Thymus (tissue), 11 donors: ENCODE results near the gene DDX1. TPM values are rescaled to one million over a fixed set of nuclear protein-coding genes. Genes with fewer than 3 reads are reported as not detected.

Experiments
- DNase-seq, 9 donors: peaks; one replicate each; pipeline ENCODE4 v3.0.0-alpha.2; 2013; ENCODE audit warnings: low spot score in 9 of 9, low read depth in 6 of 9, missing footprints in 1 of 9
- H3K27ac ChIP-seq, 2 donors: one replicate each; pipeline ENCODE4 v1.5.1; 2013; ENCODE audit warnings: control low read depth in 1 of 2, low read depth in 1 of 2, low read length in 1 of 2, mild to moderate bottlenecking in 1 of 2, moderate library complexity in 1 of 2
- H3K27me3 ChIP-seq, 2 donors: one replicate each; pipeline ENCODE4 v1.5.1; 2013; ENCODE audit warnings: low read length in 1 of 2; ENCODE audit not compliant: control insufficient read depth in 2 of 2, insufficient read depth in 1 of 2
- H3K36me3 ChIP-seq, 2 donors: one replicate each; pipeline ENCODE4 v1.5.1; 2013; ENCODE audit warnings: low read length in 1 of 2, mild to moderate bottlenecking in 1 of 2, moderate library complexity in 1 of 2; ENCODE audit not compliant: control insufficient read depth in 2 of 2, insufficient read depth in 2 of 2
- H3K4me1 ChIP-seq, 2 donors: one replicate each; pipeline ENCODE4 v1.5.1; 2013; ENCODE audit warnings: low read length in 2 of 2; ENCODE audit not compliant: control insufficient read depth in 2 of 2, insufficient read depth in 2 of 2
- H3K4me3 ChIP-seq, 2 donors: one replicate each; pipeline ENCODE4 v1.5.1; 2013; ENCODE audit warnings: low read length in 2 of 2, control low read depth in 1 of 2, mild to moderate bottlenecking in 1 of 2
- H3K9me3 ChIP-seq, 2 donors: one replicate each; pipeline ENCODE4 v1.5.1; 2013; ENCODE audit warnings: low read length in 1 of 2, mild to moderate bottlenecking in 1 of 2; ENCODE audit not compliant: control insufficient read depth in 2 of 2, insufficient read depth in 1 of 2
- WGBS: extraction: QIAGEN DNeasy Blood & Tissue Kit; methylation state at CpG from one replicate; pipeline ENCODE4 v1.1.7; 2013; 5-methylcytosine and 5-hydroxymethylcytosine counted together
- polyA plus RNA-seq: library from polyadenylated mRNA; stranded (reverse); fragments of 200-250 nt; gene quantifications from one replicate; pipeline ENCODE4 v1.2.3, GENCODE V29; 2013
- total RNA-seq: library from RNA; stranded (reverse); fragments of 120-200 nt; gene quantifications from one replicate; pipeline ENCODE4 v1.2.4, GENCODE V29; 2013
- donor health status: healthy.

DDX1 gene
- total and polyA plus RNA-seq, 2 donors: 57.7 to 64.2 TPM

- 2% methylated on average over 32 of the region's 32 CpGs for WGBS
- peak in 8 of 9 donors; percentile 4 to 58 (median 32) for DNase-seq
- peak overlapping the region in 1 of 2 donors; percentile 74 for H3K27ac ChIP-seq
- peak overlapping the region; percentile 81 to 83 for H3K4me3 ChIP-seq
- H3K9me3 ChIP-seq: no peaks in the 10 kb centered on the region
- H3K4me1 ChIP-seq: peaks cover 5 to 22% of the 10 kb centered on the region in 2 donors
- no peaks in the 10 kb centered on the region for H3K27me3 ChIP-seq
- peaks cover 0 to 3% of the 10 kb centered on the region in 2 donors for H3K36me3 ChIP-seq
Observed at GRCh38 chr2:15560140-15560987, 31.3 kb upstream of the DDX1 start.

- Histone ChIP-seq H3K27me3 (no peaks in the 10 kb centered on the region), H3K27ac (peak within 1 kb of the TSS; percentile 93 to 95), H3K4me3 (peak within 1 kb of the TSS; percentile 81 to 83), H3K9me3 (no peaks in the 10 kb centered on the region), H3K4me1 (peaks cover 5 to 22% of the 10 kb centered on the region in 2 donors), H3K36me3 (no peaks in the 10 kb centered on the region)
- DNase-seq: peak; percentile 80 to 96 (median 87)
- under 1% methylated on average over 30 of the region's 30 CpGs for WGBS
Observed at GRCh38 chr2:15560988-15561573, 30.6 kb upstream of the DDX1 start, which contains the start of gene NBAS. NBAS (minus strand) TSS chr2:15561334; CDS start chr2:15561304, 30 bp downstream.

- no peaks in the 10 kb centered on the region for H3K27me3 ChIP-seq
- no peaks in the 10 kb centered on the region for H3K9me3 ChIP-seq
- peaks cover 5 to 22% of the 10 kb centered on the region in 2 donors for H3K4me1 ChIP-seq
- H3K36me3 ChIP-seq: no peaks in the 10 kb centered on the region
- H3K27ac ChIP-seq: peak overlapping the region; percentile 93 to 95
- 17% methylated on average over 13 of the region's 13 CpGs for WGBS
- DNase-seq: peak in 6 of 9 donors; percentile 13 to 81 (median 46)
- H3K4me3 ChIP-seq: peak overlapping the region; percentile 81 to 83
Observed at GRCh38 chr2:15561574-15562344, 29.9 kb upstream of the DDX1 start.

- WGBS: 97% methylated on average over 6 of the region's 6 CpGs
- Histone ChIP-seq H3K9me3 (no peaks in the 10 kb centered on the region), H3K27ac (peak overlapping the region in 1 of 2 donors; percentile 95), H3K4me3 (peak overlapping the region in 1 of 2 donors; percentile 81), H3K36me3 (no peaks in the 10 kb centered on the region), H3K27me3 (no peaks in the 10 kb centered on the region), H3K4me1 (peaks cover 5 to 22% of the 10 kb centered on the region in 2 donors)
- DNase-seq: no peak
Observed at GRCh38 chr2:15562354-15563031, 29.2 kb upstream of the DDX1 start.

GRCh38 chr2:15563227-15564100 is 28.2 kb upstream of the DDX1 start:
- DNase-seq: no peak
- Histone ChIP-seq H3K27ac (no peak overlapping the region), H3K4me3 (no peak overlapping the region), H3K27me3 (no peaks in the 10 kb centered on the region), H3K9me3 (no peaks in the 10 kb centered on the region), H3K36me3 (no peaks in the 10 kb centered on the region), H3K4me1 (peaks cover 5 to 19% of the 10 kb centered on the region in 2 donors)
- 97% methylated on average over 9 of the region's 9 CpGs for WGBS

- H3K4me3 ChIP-seq: no peak overlapping the region
- 91% methylated on average over 3 of the region's 3 CpGs for WGBS
- no peak overlapping the region for H3K27ac ChIP-seq
- no peaks in the 10 kb centered on the region for H3K36me3 ChIP-seq
- DNase-seq: no peak
- H3K9me3 ChIP-seq: no peaks in the 10 kb centered on the region
- H3K27me3 ChIP-seq: no peaks in the 10 kb centered on the region
- peaks cover 0 to 8% of the 10 kb centered on the region in 2 donors for H3K4me1 ChIP-seq
Observed at GRCh38 chr2:15565392-15565791, 26.3 kb upstream of the DDX1 start.

GRCh38 chr2:15565994-15566671 is 25.5 kb upstream of the DDX1 start:
- peaks cover 0 to 8% of the 10 kb centered on the region in 2 donors for H3K4me1 ChIP-seq
- H3K9me3 ChIP-seq: no peaks in the 10 kb centered on the region
- no peaks in the 10 kb centered on the region for H3K27me3 ChIP-seq
- no peak overlapping the region for H3K4me3 ChIP-seq
- WGBS: 29% methylated on average over 2 of the region's 2 CpGs
- no peaks in the 10 kb centered on the region for H3K36me3 ChIP-seq
- no peak overlapping the region for H3K27ac ChIP-seq
- no peak for DNase-seq
